GM23338 (cell line): ENCODE data around the gene TRDN. TPM values are rescaled to one million over a fixed set of nuclear protein-coding genes. Genes with fewer than 3 reads are reported as not detected.

Experiments
- ATAC-seq: fragments of 200-7000 bp; cut with Tn5 transposase; 3 replicates; pipeline ENCODE4 v1.9.1; 2020
- DNase-seq: peaks from one replicate; pipeline ENCODE4 v3.0.0-alpha.2; 2015; ENCODE audit warnings: low spot score
- H2AFZ ChIP-seq: fragments of 200-600 bp; sonication (generic); 2 replicates; pipeline ENCODE4 v1.8.0; 2016; ENCODE audit warnings: antibody characterized with exemption, mild to moderate bottlenecking, moderate library complexity
- H3F3A ChIP-seq: fragments of 200-600 bp; sonication (generic); replicated peaks from 2 replicates; pipeline ENCODE4 v1.8.0; 2017; ENCODE audit warnings: antibody characterized with exemption, mixed run types, low read depth
- H3K27ac ChIP-seq: fragments of 200-600 bp; sonication (generic); 2 replicates; pipeline ENCODE4 v1.6.1; 2016; ENCODE audit warnings: low read depth
- H3K27me3 ChIP-seq: fragments of 200-600 bp; sonication (generic); 2 replicates; pipeline ENCODE4 v1.8.0; 2016; ENCODE audit warnings: mild to moderate bottlenecking, mixed run types, moderate library complexity; ENCODE audit not compliant: insufficient read depth
- H3K36me3 ChIP-seq: fragments of 200-600 bp; sonication (generic); 2 replicates; pipeline ENCODE4 v1.8.0; 2016; ENCODE audit warnings: mild to moderate bottlenecking; ENCODE audit not compliant: insufficient read depth
- H3K4me1 ChIP-seq: fragments of 200-600 bp; sonication (generic); 2 replicates; pipeline ENCODE4 v1.8.0; 2016; ENCODE audit warnings: mild to moderate bottlenecking, moderate library complexity; ENCODE audit not compliant: insufficient read depth
- H3K4me2 ChIP-seq: fragments of 200-600 bp; sonication (generic); 2 replicates; pipeline ENCODE4 v1.7.1; 2017; ENCODE audit warnings: mixed run types
- H3K4me3 ChIP-seq: fragments of 200-600 bp; sonication (generic); 2 replicates; pipeline ENCODE4 v1.6.1; 2016; ENCODE audit warnings: mixed run types
- H3K79me2 ChIP-seq: fragments of 200-600 bp; sonication (generic); replicated peaks from 2 replicates; pipeline ENCODE4 v1.8.0; 2017; ENCODE audit warnings: mild to moderate bottlenecking; ENCODE audit not compliant: insufficient read depth
- H3K9me2 ChIP-seq: fragments of 200-600 bp; sonication (generic); 2 replicates; pipeline ENCODE4 v1.8.0; 2017; ENCODE audit not compliant: insufficient read depth
- H4K20me1 ChIP-seq: fragments of 200-600 bp; sonication (generic); replicated peaks from 2 replicates; pipeline ENCODE4 v1.8.0; 2017; ENCODE audit warnings: mild to moderate bottlenecking; ENCODE audit not compliant: insufficient read depth
- H3K27ac Mint-ChIP-seq: 2 replicates; pipeline ENCODE4 v1.8.0; 2020; ENCODE audit warnings: inconsistent platforms, mild to moderate bottlenecking, moderate library complexity, mixed read lengths
- H3K27me3 Mint-ChIP-seq: 3 replicates; pipeline ENCODE4 v1.8.0; 2022; ENCODE audit warnings: low read depth, mild to moderate bottlenecking, moderate library complexity, mixed read lengths, inconsistent platforms; ENCODE audit not compliant: insufficient read depth, poor library complexity
- H3K36me3 Mint-ChIP-seq: 3 replicates; pipeline ENCODE4 v1.8.0; 2021; ENCODE audit warnings: low read depth, mild to moderate bottlenecking, inconsistent platforms, moderate library complexity, mixed read lengths
- H3K4me1 Mint-ChIP-seq: 3 replicates; pipeline ENCODE4 v1.8.0; 2020; ENCODE audit warnings: mild to moderate bottlenecking, inconsistent platforms, mixed read lengths
- H3K4me3 Mint-ChIP-seq: 3 replicates; pipeline ENCODE4 v1.8.0; 2021; ENCODE audit warnings: moderate library complexity, mild to moderate bottlenecking, inconsistent platforms, mixed read lengths
- H3K9me3 Mint-ChIP-seq: 3 replicates; pipeline ENCODE4 v1.8.0; 2020; ENCODE audit warnings: moderate library complexity, mild to moderate bottlenecking, inconsistent platforms, mixed read lengths
- CREB1 ChIP-seq: fragments of 250-450 bp; sonication (Bioruptor Pico); IDR thresholded peaks from 2 replicates; pipeline ENCODE4 v1.5.0; 2020; ENCODE audit warnings: low read depth, mild to moderate bottlenecking, moderate library complexity
- ETS1 ChIP-seq: IDR thresholded peaks from 2 replicates; pipeline ENCODE4 v1.6.1; 2016; ENCODE audit warnings: antibody characterized with exemption
- EZH2 ChIP-seq: fragments of 200-600 bp; sonication (generic); IDR thresholded peaks from one replicate; pipeline ENCODE4 v1.8.0; 2017; ENCODE audit warnings: antibody characterized with exemption, mild to moderate bottlenecking, low read depth; ENCODE audit not compliant: unreplicated experiment
- NANOG ChIP-seq: IDR thresholded peaks from 2 replicates; pipeline ENCODE4 v1.6.1; 2016; ENCODE audit warnings: antibody characterized with exemption, borderline replicate concordance
- POLR2AphosphoS5 ChIP-seq: IDR thresholded peaks from 2 replicates; pipeline ENCODE4 v1.6.1; 2016; ENCODE audit warnings: antibody characterized with exemption, low read depth
- STAT1 ChIP-seq: IDR thresholded peaks from one replicate; pipeline ENCODE4 v1.6.1; 2016; ENCODE audit warnings: antibody characterized with exemption; ENCODE audit not compliant: unreplicated experiment
- ZNF114 ChIP-seq: fragments of 250-450 bp; sonication (Bioruptor Pico); IDR thresholded peaks from 2 replicates; pipeline ENCODE4 v1.5.0; 2020; ENCODE audit warnings: mild to moderate bottlenecking, moderate library complexity
- polyA plus RNA-seq: library from polyadenylated mRNA; unstranded; fragments of >200 nt; fragmentation: Nextera tagmentation; extraction: Ambion mirVana; gene quantifications from 2 replicates; pipeline ENCODE4 v1.2.1, GENCODE V29; 2016
- total RNA-seq: library from RNA; depleted of rRNA; stranded (reverse); fragments of >200 nt; shearing (Covaris generic); gene quantifications from 2 replicates; pipeline ENCODE4 v1.2.3, GENCODE V29; 2014
- TF ChIP-seq, protein P1 (sequence below): IDR thresholded peaks from one replicate; pipeline ENCODE4 v1.6.1; 2018; ENCODE audit warnings: antibody characterized with exemption; ENCODE audit not compliant: unreplicated experiment
- TF ChIP-seq, protein P2 (sequence below): fragments of 250-450 bp; sonication (Bioruptor Pico); IDR thresholded peaks from 2 replicates; pipeline ENCODE4 v1.5.0; 2020; ENCODE audit warnings: mild to moderate bottlenecking, moderate library complexity
- TF ChIP-seq, protein P3 (sequence below), 2 experiments: fragments of 200-600 bp in 1 of 2; sonication (generic) in 1 of 2; conservative IDR thresholded peaks; 2 replicates each; pipeline versions ENCODE4 v1.5.1 to v1.6.1; 2016 to 2017; ENCODE audit warnings: antibody characterized with exemption in 2 of 2, low read depth in 2 of 2, mild to moderate bottlenecking in 2 of 2, moderate library complexity in 1 of 2

Gene TRDN
- total and polyA plus RNA-seq, 2 experiments from 2014 or later, result 35.5 to 137 TPM

- Histone ChIP-seq H3K4me1 (no peaks in the 10 kb centered on the region), H4K20me1 (no peaks in the 10 kb centered on the region), H2AFZ (no peak overlapping the region), H3K27me3 (no peaks in the 10 kb centered on the region), H3F3A (no peaks in the 10 kb centered on the region), H3K4me3 (no peak overlapping the region), H3K36me3 (no peaks in the 10 kb centered on the region), H3K4me2 (no peak overlapping the region), H3K9me2 (peaks cover 3% of the 10 kb centered on the region; the same call in 1 of the 2 replicates), H3K27ac (no peak overlapping the region), H3K79me2 (no peaks in the 10 kb centered on the region)
- no peaks in the 10 kb centered on the region for H3K9me3 Mint-ChIP-seq
- H3K4me1 Mint-ChIP-seq, result no peaks in the 10 kb centered on the region
- DNase-seq (no peak), ATAC-seq (no peak)
- no peaks in the 10 kb centered on the region for H3K36me3 Mint-ChIP-seq
- H3K27me3 Mint-ChIP-seq, result no peaks in the 10 kb centered on the region
- H3K27ac Mint-ChIP-seq, result no peak overlapping the region
- no peak overlapping the region for H3K4me3 Mint-ChIP-seq
- TF ChIP-seq, protein P1, sequence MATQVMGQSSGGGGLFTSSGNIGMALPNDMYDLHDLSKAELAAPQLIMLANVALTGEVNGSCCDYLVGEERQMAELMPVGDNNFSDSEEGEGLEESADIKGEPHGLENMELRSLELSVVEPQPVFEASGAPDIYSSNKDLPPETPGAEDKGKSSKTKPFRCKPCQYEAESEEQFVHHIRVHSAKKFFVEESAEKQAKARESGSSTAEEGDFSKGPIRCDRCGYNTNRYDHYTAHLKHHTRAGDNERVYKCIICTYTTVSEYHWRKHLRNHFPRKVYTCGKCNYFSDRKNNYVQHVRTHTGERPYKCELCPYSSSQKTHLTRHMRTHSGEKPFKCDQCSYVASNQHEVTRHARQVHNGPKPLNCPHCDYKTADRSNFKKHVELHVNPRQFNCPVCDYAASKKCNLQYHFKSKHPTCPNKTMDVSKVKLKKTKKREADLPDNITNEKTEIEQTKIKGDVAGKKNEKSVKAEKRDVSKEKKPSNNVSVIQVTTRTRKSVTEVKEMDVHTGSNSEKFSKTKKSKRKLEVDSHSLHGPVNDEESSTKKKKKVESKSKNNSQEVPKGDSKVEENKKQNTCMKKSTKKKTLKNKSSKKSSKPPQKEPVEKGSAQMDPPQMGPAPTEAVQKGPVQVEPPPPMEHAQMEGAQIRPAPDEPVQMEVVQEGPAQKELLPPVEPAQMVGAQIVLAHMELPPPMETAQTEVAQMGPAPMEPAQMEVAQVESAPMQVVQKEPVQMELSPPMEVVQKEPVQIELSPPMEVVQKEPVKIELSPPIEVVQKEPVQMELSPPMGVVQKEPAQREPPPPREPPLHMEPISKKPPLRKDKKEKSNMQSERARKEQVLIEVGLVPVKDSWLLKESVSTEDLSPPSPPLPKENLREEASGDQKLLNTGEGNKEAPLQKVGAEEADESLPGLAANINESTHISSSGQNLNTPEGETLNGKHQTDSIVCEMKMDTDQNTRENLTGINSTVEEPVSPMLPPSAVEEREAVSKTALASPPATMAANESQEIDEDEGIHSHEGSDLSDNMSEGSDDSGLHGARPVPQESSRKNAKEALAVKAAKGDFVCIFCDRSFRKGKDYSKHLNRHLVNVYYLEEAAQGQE, result no peak
- TF ChIP-seq ETS1 (no peak), ZNF114 (CRISPR knock-in tag) (no peak), NANOG (no peak), STAT1 (no peak)
These were observed 341.1 kb downstream of the TRDN start for GRCh38 chr6:123295672-123296071.

- Histone ChIP-seq H3K79me2 (no peaks in the 10 kb centered on the region), H4K20me1 (no peaks in the 10 kb centered on the region), H3K4me1 (no peaks in the 10 kb centered on the region), H3K27me3 (no peaks in the 10 kb centered on the region), H3K9me2 (peaks cover 3% of the 10 kb centered on the region; the same call in 1 of the 2 replicates), H3K36me3 (no peaks in the 10 kb centered on the region), H3K27ac (no peak overlapping the region), H2AFZ (no peak overlapping the region), H3K4me2 (no peak overlapping the region), H3K4me3 (no peak overlapping the region), H3F3A (no peaks in the 10 kb centered on the region)
- H3K27ac Mint-ChIP-seq, result no peak overlapping the region
- no peaks in the 10 kb centered on the region for H3K4me1 Mint-ChIP-seq
- no peak overlapping the region for H3K4me3 Mint-ChIP-seq
- DNase-seq, result no peak
- no peaks in the 10 kb centered on the region for H3K9me3 Mint-ChIP-seq
- no peak for ATAC-seq
- no peaks in the 10 kb centered on the region for H3K27me3 Mint-ChIP-seq
- no peaks in the 10 kb centered on the region for H3K36me3 Mint-ChIP-seq
- TF ChIP-seq POLR2AphosphoS5 (no peak), EZH2 (no peak), CREB1 (no peak), STAT1 (no peak)
- TF ChIP-seq, protein P2, sequence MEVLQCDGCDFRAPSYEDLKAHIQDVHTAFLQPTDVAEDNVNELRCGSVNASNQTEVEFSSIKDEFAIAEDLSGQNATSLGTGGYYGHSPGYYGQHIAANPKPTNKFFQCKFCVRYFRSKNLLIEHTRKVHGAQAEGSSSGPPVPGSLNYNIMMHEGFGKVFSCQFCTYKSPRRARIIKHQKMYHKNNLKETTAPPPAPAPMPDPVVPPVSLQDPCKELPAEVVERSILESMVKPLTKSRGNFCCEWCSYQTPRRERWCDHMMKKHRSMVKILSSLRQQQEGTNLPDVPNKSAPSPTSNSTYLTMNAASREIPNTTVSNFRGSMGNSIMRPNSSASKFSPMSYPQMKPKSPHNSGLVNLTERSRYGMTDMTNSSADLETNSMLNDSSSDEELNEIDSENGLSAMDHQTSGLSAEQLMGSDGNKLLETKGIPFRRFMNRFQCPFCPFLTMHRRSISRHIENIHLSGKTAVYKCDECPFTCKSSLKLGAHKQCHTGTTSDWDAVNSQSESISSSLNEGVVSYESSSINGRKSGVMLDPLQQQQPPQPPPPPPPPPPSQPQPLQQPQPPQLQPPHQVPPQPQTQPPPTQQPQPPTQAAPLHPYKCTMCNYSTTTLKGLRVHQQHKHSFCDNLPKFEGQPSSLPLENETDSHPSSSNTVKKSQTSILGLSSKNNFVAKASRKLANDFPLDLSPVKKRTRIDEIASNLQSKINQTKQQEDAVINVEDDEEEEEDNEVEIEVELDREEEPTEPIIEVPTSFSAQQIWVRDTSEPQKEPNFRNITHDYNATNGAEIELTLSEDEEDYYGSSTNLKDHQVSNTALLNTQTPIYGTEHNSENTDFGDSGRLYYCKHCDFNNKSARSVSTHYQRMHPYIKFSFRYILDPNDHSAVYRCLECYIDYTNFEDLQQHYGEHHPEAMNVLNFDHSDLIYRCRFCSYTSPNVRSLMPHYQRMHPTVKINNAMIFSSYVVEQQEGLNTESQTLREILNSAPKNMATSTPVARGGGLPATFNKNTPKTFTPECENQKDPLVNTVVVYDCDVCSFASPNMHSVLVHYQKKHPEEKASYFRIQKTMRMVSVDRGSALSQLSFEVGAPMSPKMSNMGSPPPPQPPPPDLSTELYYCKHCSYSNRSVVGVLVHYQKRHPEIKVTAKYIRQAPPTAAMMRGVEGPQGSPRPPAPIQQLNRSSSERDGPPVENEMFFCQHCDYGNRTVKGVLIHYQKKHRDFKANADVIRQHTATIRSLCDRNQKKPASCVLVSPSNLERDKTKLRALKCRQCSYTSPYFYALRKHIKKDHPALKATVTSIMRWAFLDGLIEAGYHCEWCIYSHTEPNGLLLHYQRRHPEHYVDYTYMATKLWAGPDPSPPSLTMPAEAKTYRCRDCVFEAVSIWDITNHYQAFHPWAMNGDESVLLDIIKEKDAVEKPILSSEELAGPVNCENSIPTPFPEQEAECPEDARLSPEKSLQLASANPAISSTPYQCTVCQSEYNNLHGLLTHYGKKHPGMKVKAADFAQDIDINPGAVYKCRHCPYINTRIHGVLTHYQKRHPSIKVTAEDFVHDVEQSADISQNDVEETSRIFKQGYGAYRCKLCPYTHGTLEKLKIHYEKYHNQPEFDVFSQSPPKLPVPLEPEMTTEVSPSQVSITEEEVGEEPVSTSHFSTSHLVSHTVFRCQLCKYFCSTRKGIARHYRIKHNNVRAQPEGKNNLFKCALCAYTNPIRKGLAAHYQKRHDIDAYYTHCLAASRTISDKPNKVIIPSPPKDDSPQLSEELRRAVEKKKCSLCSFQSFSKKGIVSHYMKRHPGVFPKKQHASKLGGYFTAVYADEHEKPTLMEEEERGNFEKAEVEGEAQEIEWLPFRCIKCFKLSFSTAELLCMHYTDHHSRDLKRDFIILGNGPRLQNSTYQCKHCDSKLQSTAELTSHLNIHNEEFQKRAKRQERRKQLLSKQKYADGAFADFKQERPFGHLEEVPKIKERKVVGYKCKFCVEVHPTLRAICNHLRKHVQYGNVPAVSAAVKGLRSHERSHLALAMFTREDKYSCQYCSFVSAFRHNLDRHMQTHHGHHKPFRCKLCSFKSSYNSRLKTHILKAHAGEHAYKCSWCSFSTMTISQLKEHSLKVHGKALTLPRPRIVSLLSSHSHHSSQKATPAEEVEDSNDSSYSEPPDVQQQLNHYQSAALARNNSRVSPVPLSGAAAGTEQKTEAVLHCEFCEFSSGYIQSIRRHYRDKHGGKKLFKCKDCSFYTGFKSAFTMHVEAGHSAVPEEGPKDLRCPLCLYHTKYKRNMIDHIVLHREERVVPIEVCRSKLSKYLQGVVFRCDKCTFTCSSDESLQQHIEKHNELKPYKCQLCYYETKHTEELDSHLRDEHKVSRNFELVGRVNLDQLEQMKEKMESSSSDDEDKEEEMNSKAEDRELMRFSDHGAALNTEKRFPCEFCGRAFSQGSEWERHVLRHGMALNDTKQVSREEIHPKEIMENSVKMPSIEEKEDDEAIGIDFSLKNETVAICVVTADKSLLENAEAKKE, result no peak
- TF ChIP-seq, protein P3, sequence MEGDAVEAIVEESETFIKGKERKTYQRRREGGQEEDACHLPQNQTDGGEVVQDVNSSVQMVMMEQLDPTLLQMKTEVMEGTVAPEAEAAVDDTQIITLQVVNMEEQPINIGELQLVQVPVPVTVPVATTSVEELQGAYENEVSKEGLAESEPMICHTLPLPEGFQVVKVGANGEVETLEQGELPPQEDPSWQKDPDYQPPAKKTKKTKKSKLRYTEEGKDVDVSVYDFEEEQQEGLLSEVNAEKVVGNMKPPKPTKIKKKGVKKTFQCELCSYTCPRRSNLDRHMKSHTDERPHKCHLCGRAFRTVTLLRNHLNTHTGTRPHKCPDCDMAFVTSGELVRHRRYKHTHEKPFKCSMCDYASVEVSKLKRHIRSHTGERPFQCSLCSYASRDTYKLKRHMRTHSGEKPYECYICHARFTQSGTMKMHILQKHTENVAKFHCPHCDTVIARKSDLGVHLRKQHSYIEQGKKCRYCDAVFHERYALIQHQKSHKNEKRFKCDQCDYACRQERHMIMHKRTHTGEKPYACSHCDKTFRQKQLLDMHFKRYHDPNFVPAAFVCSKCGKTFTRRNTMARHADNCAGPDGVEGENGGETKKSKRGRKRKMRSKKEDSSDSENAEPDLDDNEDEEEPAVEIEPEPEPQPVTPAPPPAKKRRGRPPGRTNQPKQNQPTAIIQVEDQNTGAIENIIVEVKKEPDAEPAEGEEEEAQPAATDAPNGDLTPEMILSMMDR (conservative IDR thresholded peaks at IDR 0.05; ENCODE audit: low read depth in 2 of 2), result no peak
These were observed 341.6 kb downstream of the TRDN start for GRCh38 chr6:123295181-123295580.
